ENCODE measurements around the gene ACYP1. TPM values are rescaled to one million over a fixed set of nuclear protein-coding genes. Genes with fewer than 3 reads are reported as not detected.

ACYP1 gene
- total and polyA plus RNA-seq, 9 of the 15 experiments (the other 6 are each of a cell fraction or from before 2014, with no cell fraction given): 19.9 to 113 (median 52.3) TPM

DNA sequence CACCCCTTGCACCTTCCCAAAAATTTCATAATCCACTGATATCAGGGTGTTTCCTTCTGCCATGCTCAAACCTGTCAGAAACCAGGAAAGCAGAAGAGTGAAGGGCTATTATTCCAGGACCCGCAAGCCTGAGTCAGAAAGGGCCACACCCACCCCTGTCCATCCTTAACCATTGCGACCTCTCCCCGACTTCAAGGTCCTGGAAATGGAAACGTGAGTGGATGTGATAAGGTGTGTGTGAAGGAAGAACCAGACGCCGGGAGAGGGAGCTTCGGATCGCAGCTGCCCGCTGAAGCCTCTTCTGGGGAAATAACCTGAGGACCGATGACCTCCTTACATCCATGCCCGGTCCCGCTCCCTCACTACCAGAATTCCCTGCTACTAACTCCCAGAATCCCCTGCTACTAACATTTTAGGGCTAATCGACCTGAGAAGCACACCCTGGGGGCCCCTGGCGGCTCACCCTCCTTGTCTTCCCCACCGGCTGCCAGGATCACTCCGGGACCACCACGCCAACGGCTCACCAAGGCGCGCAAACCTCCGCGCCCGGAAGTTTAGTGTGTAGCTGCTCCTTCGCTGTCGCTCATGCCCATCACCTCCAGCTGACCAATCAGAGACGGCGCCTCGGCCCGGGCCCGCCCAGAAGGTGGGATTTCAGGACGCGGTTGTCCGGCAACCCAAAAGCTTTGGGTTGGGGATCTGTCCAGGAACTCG is at the start of gene ACYP1 (continued):
- no peak for TF ChIP-seq NUFIP1 (IDR thresholded peaks at IDR 0.05; ENCODE audit: partially characterized antibody)
- TF ChIP-seq, protein P1, sequence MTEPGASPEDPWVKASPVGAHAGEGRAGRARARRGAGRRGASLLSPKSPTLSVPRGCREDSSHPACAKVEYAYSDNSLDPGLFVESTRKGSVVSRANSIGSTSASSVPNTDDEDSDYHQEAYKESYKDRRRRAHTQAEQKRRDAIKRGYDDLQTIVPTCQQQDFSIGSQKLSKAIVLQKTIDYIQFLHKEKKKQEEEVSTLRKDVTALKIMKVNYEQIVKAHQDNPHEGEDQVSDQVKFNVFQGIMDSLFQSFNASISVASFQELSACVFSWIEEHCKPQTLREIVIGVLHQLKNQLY (CRISPR knock-in tag; conservative IDR thresholded peaks at IDR 0.05): no peak
- TF ChIP-seq, protein P2, sequence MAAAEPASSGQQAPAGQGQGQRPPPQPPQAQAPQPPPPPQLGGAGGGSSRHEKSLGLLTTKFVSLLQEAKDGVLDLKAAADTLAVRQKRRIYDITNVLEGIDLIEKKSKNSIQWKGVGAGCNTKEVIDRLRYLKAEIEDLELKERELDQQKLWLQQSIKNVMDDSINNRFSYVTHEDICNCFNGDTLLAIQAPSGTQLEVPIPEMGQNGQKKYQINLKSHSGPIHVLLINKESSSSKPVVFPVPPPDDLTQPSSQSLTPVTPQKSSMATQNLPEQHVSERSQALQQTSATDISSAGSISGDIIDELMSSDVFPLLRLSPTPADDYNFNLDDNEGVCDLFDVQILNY (CRISPR knock-in tag; IDR thresholded peaks at IDR 0.05): no peak
- no peak for TF ChIP-seq CEBPB (tag; IDR thresholded peaks at IDR 0.05)
- no peak for TF ChIP-seq TBL1XR1 (IDR thresholded peaks at IDR 0.05; ENCODE audit: low read length in 2 of 2)
- TF ChIP-seq ZNF431 (CRISPR knock-in tag; IDR thresholded peaks at IDR 0.05): no peak
- TF ChIP-seq RAD21 (CRISPR knock-in tag; conservative IDR thresholded peaks at IDR 0.05 in 1 of 2, IDR thresholded peaks at IDR 0.05 in 1 of 2): no peak
- TF ChIP-seq, protein P3, sequence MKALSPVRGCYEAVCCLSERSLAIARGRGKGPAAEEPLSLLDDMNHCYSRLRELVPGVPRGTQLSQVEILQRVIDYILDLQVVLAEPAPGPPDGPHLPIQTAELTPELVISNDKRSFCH (CRISPR knock-in tag; IDR thresholded peaks at IDR 0.05): no peak
- TF ChIP-seq, protein P3 (tag; IDR thresholded peaks at IDR 0.05): no peak
- no peak for TF ChIP-seq ZNF778 (CRISPR knock-in tag; IDR thresholded peaks at IDR 0.05)
- TF ChIP-seq MTA1 (IDR thresholded peaks at IDR 0.05; ENCODE audit: borderline replicate concordance): no peak
- peak; percentile 73 for TF ChIP-seq SUPT5H (IDR thresholded peaks at IDR 0.05)
- TF ChIP-seq POLR2B (IDR thresholded peaks at IDR 0.05; ENCODE audit: low read depth, partially characterized antibody): peak; percentile 53
- TF ChIP-seq, protein P4, sequence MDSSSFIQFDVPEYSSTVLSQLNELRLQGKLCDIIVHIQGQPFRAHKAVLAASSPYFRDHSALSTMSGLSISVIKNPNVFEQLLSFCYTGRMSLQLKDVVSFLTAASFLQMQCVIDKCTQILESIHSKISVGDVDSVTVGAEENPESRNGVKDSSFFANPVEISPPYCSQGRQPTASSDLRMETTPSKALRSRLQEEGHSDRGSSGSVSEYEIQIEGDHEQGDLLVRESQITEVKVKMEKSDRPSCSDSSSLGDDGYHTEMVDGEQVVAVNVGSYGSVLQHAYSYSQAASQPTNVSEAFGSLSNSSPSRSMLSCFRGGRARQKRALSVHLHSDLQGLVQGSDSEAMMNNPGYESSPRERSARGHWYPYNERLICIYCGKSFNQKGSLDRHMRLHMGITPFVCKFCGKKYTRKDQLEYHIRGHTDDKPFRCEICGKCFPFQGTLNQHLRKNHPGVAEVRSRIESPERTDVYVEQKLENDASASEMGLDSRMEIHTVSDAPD (CRISPR knock-in tag; IDR thresholded peaks at IDR 0.05): no peak
- TF ChIP-seq, protein P5, sequence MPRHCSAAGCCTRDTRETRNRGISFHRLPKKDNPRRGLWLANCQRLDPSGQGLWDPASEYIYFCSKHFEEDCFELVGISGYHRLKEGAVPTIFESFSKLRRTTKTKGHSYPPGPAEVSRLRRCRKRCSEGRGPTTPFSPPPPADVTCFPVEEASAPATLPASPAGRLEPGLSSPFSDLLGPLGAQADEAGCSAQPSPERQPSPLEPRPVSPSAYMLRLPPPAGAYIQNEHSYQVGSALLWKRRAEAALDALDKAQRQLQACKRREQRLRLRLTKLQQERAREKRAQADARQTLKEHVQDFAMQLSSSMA (CRISPR knock-in tag; IDR thresholded peaks at IDR 0.05): no peak
- no peak for TF ChIP-seq ZNF644 (tag; IDR thresholded peaks at IDR 0.05; ENCODE audit: low read depth)
- no peak for TF ChIP-seq SAP30 (IDR thresholded peaks at IDR 0.05; ENCODE audit: borderline replicate concordance, insufficient read depth, low read depth, low read length, poor library complexity, severe bottlenecking)
- no peak for TF ChIP-seq ZSCAN32 (CRISPR knock-in tag; IDR thresholded peaks at IDR 0.05)
- TF ChIP-seq, protein P6, sequence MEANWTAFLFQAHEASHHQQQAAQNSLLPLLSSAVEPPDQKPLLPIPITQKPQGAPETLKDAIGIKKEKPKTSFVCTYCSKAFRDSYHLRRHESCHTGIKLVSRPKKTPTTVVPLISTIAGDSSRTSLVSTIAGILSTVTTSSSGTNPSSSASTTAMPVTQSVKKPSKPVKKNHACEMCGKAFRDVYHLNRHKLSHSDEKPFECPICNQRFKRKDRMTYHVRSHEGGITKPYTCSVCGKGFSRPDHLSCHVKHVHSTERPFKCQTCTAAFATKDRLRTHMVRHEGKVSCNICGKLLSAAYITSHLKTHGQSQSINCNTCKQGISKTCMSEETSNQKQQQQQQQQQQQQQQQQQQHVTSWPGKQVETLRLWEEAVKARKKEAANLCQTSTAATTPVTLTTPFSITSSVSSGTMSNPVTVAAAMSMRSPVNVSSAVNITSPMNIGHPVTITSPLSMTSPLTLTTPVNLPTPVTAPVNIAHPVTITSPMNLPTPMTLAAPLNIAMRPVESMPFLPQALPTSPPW (CRISPR knock-in tag; IDR thresholded peaks at IDR 0.05): no peak
- TF ChIP-seq ZNF324 (CRISPR knock-in tag; IDR thresholded peaks at IDR 0.05): no peak
- TF ChIP-seq DACH1 (IDR thresholded peaks at IDR 0.05; ENCODE audit: partially characterized antibody): no peak
- TF ChIP-seq ARID2 (IDR thresholded peaks at IDR 0.05): no peak
